HG03196 (cell line): ENCODE measurements around the gene AP1M2.
"Not testable (repeated sequence)": the region's sequence is repeated elsewhere in the genome, so short reads cannot be mapped to it uniquely, and the experiment has no call there.

Source experiments
- ATAC-seq: cut with Tn5 transposase; IDR thresholded peaks from one replicate; pipeline ENCODE4 v1.9.1; 2021; ENCODE audit not compliant: unreplicated experiment

AP1M2 gene

GRCh38 chr19:10543059-10543419 lies 44.1 kb downstream of the AP1M2 start:
- no peak for ATAC-seq

- not testable (repeated sequence) for ATAC-seq
Observed at GRCh38 chr19:10539016-10539415, 48.1 kb downstream of the AP1M2 start.

DNA sequence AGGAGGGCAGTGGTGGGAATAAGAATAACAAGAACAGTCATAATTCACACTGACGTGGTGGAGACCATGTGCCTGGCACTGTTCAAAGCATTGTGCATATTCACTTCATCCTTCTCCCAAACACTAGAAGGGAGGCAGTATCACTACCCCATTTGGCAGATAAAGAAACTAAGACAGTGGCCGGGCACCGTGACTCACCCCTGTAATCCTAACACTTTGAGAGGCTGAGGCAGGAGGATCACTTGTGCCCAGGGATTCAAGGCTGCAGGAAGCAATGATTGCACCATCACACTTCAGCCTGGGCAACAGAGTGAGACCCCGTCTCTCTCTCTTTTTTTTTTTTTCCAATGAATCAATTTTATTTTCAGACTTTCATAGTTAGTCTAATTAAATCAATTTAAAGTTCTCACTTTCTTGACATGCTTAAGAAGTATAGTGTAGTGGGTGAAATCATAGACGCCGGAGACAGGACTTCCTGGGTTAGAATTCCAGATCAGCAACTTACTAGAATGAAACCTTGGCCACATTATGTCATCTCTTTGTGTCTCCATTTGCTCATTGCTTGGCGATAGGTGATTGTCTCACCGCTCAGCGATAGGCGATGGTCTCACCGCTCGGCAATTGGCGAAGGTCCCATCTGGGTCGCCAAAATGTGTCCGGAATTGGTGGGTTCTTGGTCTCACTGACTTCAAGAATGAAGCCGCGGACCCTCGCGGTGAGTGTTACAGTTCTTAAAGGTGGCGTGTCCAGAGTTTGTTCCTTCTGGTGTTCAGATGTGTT lies 48.7 kb downstream of the AP1M2 start:
- ATAC-seq = no peak

DNA sequence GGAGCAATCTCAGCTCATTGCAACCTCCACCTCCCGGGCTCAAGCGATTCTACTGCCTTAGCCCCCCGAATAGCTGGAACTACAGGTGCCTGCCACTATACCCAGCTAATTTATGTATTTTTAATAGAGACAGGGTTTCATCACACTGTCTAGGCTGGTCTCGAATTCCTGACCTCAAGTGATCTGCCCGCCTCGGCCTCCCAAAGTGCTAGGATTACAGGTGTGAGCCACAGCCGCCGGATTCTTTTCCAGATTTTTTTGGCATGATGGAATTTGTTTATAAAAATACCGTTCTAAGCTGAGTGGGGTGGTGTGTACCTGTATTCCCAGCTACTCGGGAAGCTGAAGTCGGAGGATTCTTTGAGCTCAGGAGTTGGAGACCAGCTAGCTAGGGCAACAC lies 49.4 kb downstream of the AP1M2 start:
- ATAC-seq = no peak

- no peak for ATAC-seq
Observed at GRCh38 chr19:10535613-10536012, 51.5 kb downstream of the AP1M2 start.

DNA sequence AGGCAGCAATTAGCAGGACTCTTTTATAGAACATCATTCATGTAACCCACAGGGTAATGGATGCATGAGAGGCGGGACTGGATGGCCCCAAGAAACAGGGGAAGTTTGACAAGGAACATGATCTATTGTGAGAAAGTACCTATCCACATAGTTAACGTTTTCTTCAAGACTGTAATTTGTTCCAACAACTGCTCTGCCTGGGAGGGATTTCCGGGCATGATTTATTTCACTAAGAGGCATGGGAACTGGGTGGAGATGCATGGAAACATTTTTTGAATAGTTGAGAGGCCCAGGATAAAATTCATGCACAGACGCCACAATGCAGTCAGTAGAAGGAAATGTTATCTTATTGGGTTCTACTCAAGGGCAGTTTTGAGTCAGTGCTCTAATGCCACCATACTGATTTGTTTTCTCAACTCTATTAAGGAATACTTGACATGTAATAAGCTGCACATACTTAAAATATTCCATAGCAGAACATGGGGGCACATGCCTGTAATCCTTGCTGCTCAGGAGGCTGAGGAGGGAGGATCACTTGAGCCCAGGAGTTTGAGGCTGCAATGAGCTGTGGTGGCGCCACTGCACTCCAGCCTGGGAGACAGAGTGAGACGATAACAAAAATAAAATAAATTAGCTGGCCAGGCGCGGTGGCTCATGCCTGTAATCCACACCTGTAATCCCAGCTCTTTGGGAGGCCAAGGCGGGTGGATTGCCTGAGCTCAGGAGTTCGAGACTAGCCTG lies 53.3 kb downstream of the AP1M2 start:
- no peak for ATAC-seq

DNA sequence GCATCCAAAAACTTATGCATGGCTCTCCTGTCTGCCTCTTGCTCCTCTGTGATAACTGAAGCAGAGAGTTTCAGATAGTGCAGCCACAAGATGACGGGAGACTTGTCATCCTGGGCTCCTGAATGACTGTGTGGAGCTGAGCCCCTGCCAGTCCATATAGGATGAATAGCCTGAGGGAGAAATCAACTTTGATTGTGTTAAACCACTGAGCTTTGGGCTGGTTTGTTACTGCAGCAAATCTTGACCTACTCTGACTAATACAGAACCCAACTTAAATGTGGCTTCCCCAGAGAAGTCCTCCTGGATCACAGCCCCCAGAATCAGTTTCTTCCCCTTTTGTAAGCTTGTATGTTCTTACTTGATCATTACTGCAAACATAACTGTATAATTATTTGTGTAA lies 54.7 kb downstream of the AP1M2 start:
- no peak for ATAC-seq

GRCh38 chr19:10526887-10527286 lies 60.2 kb downstream of the AP1M2 start:
- not testable (repeated sequence) for ATAC-seq

GRCh38 chr19:10525636-10526035 lies 61.5 kb downstream of the AP1M2 start:
- no peak for ATAC-seq

GRCh38 chr19:10523135-10523636 lies 63.9 kb downstream of the AP1M2 start:
- ATAC-seq = no peak
